Measurements from ENCODE around the gene IWS1.

DNA sequence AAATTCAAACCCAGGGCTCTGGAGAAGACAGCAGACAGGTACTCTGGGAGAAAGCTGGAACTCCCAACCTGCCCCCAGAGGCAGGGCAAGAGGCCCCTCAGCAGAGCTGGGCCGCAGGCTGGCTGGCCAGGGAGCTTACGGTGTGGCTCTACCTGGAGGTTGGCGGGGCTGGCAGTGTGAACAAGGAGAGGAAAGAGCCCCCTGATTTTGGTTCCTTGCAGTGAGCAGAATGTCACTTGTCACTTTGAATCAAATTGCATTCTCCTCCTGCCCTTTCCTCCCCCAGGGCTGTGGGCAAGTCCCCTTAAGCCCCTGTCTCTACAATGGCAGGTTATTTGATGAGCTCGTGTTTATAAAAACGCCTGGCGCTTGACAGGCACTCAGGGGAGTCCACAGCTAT lies 41.8 kb upstream of the IWS1 start:
- TF ChIP-seq POLR2A (IDR thresholded peaks at IDR 0.05): no peak
- no peak for TF ChIP-seq POLR2AphosphoS5 (IDR thresholded peaks at IDR 0.05)
- TF ChIP-seq, protein P1, sequence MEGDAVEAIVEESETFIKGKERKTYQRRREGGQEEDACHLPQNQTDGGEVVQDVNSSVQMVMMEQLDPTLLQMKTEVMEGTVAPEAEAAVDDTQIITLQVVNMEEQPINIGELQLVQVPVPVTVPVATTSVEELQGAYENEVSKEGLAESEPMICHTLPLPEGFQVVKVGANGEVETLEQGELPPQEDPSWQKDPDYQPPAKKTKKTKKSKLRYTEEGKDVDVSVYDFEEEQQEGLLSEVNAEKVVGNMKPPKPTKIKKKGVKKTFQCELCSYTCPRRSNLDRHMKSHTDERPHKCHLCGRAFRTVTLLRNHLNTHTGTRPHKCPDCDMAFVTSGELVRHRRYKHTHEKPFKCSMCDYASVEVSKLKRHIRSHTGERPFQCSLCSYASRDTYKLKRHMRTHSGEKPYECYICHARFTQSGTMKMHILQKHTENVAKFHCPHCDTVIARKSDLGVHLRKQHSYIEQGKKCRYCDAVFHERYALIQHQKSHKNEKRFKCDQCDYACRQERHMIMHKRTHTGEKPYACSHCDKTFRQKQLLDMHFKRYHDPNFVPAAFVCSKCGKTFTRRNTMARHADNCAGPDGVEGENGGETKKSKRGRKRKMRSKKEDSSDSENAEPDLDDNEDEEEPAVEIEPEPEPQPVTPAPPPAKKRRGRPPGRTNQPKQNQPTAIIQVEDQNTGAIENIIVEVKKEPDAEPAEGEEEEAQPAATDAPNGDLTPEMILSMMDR (IDR thresholded peaks at IDR 0.05): no peak

Measured in breast epithelium (tissue), 3 donors.